Mucosa of gallbladder (tissue), 1 donor: ENCODE data around the gene CFAP47. TPM values are rescaled to one million over a fixed set of nuclear protein-coding genes. Genes with fewer than 3 reads are reported as not detected.

Experiments
- total RNA-seq: library from RNA; stranded (reverse); gene quantifications from one replicate; pipeline ENCODE4 v1.2.1, GENCODE V29; 2021
- donor health status: DM: no; HTN: no; CAD: no.

The CFAP47 gene
- total RNA-seq, 1 donor from 2014 or later, result 0.17 TPM

Other genes with a start within 250 kb of the CFAP47 start
- gene MAGEB16, start 121.4 kb upstream of the CFAP47 start, total RNA-seq, result not detected